Measurements from ENCODE around the gene MS4A10.

Gene MS4A10

GRCh38 chr11:60830478-60831142, 45.5 kb downstream of the MS4A10 start:
- no peak for DNase-seq

DNA sequence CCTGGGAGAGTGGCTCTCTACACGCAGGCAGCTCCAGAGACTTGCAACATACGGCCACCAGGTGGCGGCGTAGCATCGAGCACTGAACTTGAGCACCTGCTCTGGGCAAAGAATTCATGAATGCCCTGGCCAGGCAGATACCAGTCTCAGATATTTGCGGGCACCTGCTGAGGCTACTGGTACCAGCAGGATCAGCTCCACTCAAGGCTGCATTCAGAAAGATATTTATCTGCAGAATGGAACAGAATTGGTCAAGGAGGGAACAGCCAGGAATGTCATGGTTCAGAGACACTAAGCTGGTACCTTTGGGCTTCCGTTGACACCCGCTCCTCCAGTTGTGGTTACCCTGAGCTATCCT, 46.0 kb downstream of the MS4A10 start:
- DNase-seq = peak; percentile 49 to 91

- no peak for DNase-seq
Measured at GRCh38 chr11:60831501-60832079, 46.5 kb downstream of the MS4A10 start.

DNA sequence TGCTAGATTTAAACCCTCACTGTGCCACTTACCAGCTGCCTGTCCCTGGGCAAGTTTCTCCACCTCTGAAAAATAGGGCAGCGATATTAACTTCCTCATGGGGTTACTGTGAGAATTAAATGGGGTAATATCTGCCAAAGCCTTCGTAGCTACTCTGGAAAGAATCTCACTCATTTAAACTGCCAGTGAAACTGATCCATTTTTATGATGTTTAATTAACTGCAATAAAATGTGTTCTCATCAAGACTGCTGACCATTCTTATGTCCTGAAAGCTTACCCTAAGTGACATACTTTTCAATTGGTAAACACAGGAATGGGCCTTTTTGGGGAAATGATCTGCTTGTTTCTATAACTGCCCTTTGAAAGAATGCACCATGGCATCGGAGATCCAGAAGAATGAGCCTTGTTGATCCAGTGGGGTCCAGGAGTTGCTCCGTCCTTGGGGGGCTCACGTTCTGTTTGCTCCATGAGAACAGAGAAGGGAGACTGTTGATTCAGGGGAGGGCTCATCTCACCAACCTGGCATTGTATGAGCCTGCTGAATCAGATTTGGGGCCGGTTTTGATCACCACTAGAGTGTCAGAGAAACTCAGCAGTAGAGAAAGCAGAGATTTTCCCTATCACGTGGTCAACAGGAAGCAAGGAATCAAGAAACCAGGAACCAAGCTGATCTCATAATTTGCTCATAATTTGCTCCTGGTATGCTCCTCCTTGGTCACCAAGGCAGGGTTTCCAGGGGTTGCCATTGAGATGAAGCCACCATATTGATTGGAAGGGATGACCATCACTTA, 49.8 kb downstream of the MS4A10 start:
- peak; percentile 26 to 67 for DNase-seq

GRCh38 chr11:60835534-60835846, 50.4 kb downstream of the MS4A10 start:
- DNase-seq = peak in 1 of 2 donors; percentile 66

- DNase-seq = no peak
Measured at GRCh38 chr11:60836866-60837515, 51.9 kb downstream of the MS4A10 start.

GRCh38 chr11:60838132-60838531, 53.0 kb downstream of the MS4A10 start:
- no peak for DNase-seq

DNA sequence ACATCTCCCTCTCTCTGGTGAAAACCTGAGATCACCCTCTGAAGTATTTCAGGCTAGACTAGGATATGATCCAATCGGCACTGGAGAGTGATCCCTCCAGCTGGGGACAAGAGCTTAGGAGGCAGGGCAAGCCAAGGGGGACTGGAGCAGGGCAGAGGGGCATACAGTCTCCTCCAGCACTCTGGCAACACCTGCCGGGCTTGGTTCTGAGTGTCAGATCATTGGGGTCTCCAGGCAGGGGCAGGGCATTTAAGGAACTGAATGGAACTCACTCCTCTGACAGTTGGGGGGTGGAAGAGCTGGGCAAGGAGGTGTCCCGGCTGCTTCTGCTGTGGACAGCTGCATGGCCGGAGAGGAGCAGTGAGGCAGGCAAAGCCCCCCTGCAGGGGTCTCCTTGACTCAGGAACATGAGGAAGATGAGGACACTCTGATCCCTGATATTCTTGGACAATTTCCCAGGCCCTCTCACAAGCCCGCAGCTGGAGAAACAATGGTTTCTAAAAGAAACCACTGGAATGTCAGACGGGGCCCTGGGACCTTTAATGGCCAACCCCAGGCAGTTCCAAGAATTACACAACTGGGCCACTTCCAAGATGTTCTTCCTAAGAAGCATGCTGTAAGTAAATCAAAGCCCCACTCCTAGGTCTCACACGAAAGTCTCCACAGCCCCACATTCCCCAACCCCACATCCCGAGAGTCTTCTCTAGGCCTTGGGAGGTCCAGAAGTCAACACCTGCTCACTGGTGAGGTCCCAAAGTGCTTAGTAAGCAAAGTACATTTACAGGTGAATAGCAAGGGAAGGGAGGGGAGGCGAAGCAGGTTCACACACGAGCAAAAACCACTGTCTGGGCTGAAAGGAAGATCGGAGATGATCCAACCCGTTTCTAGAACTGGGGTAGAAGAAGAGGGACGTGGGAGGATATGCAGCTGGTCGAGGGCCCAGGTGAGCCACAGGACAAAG, 55.6 kb downstream of the MS4A10 start:
- DNase-seq = no peak

GRCh38 chr11:60841797-60842667, 56.9 kb downstream of the MS4A10 start, which contains the start of gene CCDC86:
Gene CCDC86 (plus strand): TSS chr11:60842113. CDS start chr11:60842125, 12 bp downstream.
- peak; percentile 89 to 99 for DNase-seq

DNA sequence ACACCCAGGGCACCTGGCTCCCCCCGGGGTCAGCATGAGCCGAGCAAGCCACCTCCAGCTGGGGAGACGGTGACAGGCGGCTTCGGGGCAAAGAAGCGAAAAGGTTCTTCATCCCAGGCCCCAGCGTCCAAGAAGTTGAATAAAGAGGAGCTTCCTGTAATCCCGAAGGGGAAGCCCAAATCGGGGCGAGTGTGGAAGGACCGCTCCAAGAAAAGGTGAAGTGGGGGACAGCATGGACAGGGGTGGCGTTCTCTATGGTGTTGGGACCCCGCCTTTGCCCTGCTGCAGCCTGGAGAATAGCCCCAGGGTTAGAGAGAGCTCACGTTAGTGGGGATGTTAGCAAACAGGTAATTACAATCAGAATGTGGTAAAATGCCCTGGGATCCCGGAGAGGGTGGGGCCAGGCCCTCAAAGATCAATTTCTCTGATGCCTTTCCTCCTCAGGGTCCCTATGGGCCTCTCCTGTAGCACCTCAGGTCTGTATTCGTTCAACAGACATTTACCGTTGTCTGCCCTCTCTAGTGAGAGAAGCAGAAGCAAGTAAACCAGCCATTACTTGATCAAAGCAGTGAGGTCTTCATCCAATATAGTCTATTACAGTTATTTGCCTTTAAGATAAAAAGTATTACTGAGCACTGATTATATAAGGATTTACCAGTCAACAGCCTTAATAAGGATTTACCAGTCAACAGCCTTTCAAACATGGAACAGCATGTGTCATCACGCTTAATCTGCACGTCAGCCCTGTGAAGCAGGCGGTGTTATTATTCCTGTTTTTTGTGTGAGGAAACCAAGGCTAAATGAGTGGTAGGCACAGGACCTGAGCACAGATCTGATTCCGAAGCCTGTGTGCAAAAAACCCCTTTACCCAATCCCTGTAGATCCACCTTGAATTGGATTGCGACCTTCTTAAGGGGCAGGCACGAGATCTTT, 57.8 kb downstream of the MS4A10 start:
- DNase-seq = peak; percentile 12 to 20

- no peak for DNase-seq
Measured at GRCh38 chr11:60844045-60844869, 59.1 kb downstream of the MS4A10 start.

DNA sequence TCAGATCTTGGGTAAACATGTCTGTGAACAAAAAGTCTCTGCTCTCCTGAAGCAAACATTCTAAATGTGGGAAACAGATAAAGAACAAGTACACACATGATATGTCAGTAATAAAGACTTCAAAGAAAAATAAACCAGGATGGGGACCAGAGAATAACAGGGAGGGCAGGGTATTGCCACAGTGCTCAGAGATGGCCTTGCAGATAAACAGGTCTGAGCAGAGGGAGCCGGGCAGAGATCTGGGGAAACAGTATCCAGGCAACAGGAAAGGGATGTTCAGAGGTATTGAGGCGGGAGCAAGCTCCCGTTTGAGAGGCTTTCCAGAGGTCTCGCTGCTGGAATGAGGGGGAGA, 59.7 kb downstream of the MS4A10 start:
- DNase-seq = no peak

GRCh38 chr11:60845338-60845737, 60.2 kb downstream of the MS4A10 start:
- DNase-seq = no peak

- no peak for DNase-seq
Measured at GRCh38 chr11:60847281-60847680, 62.1 kb downstream of the MS4A10 start.

DNA sequence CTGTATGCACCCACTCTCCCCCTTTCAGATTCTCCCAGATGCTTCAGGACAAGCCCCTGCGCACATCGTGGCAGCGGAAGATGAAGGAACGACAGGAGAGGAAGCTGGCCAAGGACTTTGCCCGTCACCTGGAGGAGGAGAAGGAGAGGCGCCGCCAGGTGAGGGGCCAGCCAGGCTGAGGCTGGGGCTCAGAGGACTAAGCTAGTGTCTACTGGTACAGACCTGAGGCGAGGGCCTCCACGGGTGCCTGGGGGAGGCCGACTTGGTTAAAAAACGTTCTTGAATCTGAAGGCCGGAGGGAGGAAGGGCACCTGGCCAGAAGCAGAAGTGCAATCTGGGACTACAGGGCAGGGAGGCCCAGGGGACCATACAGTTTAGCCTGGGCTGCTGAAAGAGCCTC, 62.8 kb downstream of the MS4A10 start:
- DNase-seq = no peak

DNA sequence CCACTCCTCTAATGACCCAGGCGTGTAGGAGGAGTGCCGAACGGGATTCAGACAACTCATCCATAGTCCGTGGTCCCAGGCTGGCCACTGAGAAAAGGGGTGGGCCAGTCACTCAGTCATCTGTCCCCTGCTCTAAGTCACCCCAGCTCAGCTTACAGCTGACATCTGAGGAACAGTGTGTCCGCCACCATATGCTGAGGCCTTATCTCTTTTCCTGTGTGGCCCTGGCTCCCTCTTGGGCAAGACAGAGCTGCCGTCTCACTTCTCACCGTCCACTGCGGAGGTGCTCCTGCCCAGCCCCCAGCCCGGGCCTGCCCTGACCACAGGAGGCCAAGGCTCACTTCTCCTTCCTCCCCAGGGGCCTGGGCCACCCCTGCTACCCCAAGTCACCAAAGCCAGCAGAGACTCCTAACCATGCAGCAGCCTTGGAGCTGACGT, 63.6 kb downstream of the MS4A10 start:
- no peak for DNase-seq

GRCh38 chr11:60849641-60850520, 64.7 kb downstream of the MS4A10 start:
- no peak for DNase-seq
